ENCODE measurements around the gene AOAH.
A peak's percentile ranks its signal among the peaks of the same experiment; 100 is the strongest.

The AOAH gene

DNA sequence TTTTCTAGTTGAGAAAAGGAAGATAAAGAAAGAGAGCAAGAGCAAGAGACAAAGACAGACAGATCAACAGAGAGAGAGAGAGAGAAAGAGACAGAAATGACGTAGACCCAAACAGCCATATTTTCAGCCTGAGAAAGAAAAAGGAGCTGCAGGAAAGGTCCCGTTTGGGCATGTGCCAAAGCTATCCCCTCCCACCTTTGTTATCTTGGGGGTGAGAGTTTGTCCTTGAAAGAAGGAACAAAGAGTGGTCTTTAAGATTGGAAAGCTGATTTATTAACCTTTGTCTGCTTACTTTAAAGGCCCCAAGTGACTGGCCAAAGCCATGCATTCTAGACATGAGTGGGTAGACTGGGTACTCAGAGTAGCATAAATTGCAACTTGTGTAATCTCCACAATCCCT is 98.2 kb downstream of the AOAH start:
- no peak for DNase-seq

DNA sequence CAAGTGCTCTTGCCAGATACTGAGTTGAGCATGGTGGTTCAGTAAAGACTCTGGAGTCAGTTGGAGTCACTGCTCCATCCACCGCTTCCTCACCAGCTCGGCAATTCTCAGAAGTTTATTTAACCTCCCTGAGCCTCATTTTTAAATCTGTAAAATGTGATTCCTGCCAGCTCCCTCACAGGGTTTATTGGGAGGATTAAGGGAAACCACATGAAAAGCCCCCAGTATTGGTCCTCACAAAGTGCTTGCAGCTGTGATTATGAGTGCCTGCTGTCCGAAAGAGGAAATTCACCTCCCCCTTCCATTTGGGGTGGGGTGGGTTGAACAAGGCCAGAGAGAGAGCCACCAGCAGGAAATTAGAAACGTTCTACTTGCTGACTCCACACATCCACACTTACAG is 99.0 kb downstream of the AOAH start:
- DNase-seq: no peak

- DNase-seq: no peak
These were observed 101.0 kb downstream of the AOAH start for GRCh38 chr7:36623247-36623646.

DNA sequence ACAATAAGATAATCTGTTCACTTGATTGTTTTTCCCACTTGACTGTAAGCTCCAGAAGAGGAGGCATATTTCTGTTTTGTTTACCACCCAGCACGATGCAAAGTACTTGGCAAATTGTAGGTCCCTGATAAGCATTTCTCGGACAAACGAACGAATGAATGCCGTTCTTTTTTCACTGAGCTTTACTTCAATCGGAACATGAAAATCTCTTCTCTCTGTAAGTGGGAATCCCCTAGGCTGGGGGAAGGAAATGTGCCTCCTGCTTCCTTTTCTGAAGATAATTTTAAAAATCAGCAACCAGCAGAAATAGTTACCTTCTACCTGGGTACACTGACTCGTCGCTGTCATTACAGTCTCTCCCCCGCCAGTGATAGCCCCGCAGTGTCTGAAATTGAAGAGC is 102.9 kb downstream of the AOAH start:
- no peak for DNase-seq

- no peak for DNase-seq
These were observed 104.1 kb downstream of the AOAH start for GRCh38 chr7:36620166-36620708.

- no peak for DNase-seq
These were observed 106.9 kb downstream of the AOAH start for GRCh38 chr7:36617408-36617807.

- DNase-seq: no peak
These were observed 108.3 kb downstream of the AOAH start for GRCh38 chr7:36615852-36616540.

DNA sequence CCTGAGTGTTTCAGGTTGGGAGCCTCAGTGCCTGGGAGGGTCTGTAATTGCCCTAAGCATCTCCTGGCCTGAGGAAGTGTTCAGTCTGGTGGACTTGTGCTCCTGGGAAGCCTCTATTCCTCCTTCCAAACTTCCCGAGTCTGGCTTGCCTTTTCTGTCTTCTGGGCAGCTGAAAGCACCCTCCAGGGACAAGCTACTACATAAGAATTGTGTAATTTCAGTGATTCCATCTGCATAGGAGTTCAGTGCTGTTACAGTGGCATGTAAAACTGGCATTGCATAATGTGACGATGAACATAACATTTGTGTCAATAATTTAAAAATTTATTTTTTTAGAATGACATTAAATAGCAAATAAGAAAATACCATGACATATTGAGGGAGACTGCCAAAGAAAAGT is 109.3 kb downstream of the AOAH start:
- DNase-seq: no peak

DNA sequence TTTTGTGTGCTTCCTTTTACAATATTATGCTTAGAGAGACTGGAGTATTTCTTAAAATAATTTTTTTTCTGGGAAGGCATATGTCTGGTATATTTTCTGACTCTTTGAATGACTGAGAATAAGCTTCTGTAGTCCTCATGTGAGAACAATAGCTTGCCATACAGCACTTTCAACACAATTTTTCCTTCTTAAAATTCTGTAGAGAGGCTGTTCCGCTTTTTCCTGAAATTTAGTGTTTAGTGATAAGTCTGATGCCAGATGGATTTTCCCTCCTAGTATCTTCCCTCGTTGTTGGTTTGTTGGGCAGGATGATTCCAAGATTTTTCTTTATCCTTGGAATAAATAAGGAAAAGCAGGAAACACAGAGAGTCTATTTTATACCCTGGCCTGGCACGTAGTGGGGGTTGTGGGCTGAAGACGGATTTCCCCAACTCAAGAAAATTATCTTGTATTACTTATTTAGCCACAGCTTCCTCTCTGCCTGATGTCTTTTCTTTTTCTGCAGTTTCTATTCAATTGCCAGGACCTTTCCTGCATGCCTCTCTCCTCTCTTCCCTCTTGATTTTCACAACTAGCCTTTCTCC is 111.2 kb downstream of the AOAH start:
- DNase-seq: no peak

- no peak for DNase-seq
These were observed 112.6 kb downstream of the AOAH start for GRCh38 chr7:36611703-36612102.

DNA sequence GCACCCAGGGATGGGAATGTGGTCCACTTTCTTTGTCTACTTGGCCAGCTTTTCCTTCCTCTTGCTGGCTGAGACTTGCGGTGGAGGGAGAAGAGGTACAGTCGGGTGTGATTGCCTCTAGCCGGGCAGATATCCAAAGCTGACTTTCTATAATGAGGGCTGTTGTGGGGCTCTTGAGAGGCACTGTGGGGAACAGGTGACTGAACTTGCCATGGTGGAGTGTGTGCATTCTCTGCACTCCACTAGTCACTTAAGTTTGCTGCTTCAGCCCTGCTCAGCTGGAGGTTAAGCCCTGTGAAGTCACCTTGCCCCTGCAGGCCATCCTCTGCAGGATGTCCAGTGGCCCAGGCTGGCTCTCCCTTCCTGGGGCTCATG is 116.6 kb downstream of the AOAH start:
- DNase-seq: no peak

DNA sequence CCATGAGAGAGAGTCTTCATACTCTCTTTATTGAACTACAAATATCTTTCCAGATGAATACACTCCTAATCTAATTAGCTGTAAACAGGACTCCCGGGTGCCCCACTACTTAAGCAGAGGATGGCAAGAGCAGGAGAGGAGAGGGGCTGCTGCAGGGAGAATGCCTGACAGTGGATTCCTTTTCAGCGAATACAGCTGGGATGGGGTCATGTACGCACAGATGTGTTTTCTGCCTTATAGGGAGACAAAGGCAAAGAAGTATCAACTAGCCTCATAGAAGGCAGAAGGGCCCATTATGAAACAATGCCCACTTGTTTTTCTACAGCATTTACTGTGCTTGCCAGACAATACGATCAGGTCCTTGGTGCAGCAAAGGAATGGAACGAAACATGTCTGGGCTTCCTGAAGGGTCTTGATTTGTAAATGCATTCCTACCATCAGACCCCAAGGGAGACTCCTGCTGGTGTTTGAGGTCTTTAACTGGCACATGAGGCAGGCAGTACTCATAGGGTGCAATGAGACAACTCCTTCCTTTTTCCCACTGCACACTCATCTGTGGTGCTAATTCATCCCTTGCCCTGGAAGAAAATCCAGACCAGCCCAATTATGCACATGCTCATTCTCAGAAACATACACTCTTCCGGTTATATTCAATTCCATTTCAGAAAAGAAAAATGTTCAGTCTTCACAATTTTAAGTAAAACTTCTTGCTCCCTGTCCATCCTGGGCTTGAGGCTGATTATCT is 117.1 kb downstream of the AOAH start:
- DNase-seq: peak; percentile 9

GRCh38 chr7:36606153-36606975 is 117.9 kb downstream of the AOAH start:
- no peak for DNase-seq

- DNase-seq: no peak
These were observed 118.8 kb downstream of the AOAH start for GRCh38 chr7:36605261-36606051.

DNA sequence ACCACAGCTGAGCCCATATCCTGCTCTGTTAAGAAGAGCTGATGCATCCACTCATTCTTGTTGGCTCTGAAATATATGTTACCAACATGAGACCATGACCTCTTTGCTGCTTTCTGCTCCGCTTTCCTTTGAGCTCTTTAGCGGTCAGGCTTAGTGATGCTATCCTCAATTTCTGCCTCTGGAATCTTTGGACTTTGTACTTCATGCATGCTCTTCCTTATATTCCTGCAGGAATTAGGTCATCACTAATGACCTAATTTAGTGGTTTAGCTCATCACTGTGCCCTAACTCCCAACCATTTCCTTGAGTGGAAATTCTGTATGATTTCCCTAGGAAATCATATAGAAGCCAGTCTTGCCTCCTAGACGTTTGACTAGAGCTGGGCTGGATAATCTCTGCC is 119.5 kb downstream of the AOAH start:
- no peak for DNase-seq

GRCh38 chr7:36602934-36603887 is 121.1 kb downstream of the AOAH start:
- no peak for DNase-seq

GRCh38 chr7:36602511-36602910 is 121.8 kb downstream of the AOAH start:
- no peak for DNase-seq

DNA sequence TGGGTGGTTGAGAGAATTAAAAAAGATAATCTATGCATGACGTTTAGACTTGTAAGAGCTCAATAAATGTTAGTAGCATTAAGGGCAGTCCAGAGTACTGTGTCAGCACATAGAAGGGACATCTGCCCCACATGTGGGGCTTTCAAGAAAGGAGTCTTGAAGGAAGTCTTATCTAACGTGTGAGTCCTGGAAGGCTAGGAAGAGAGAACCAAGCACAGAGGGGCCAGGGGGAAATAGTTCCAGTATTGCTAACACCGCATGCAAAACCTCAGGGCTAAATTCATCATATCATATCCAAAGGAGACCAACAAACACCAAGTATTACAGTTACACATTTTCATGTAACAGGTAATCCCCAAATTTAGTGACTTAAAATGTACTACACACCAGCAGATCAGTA is 122.7 kb downstream of the AOAH start:
- no peak for DNase-seq

DNA sequence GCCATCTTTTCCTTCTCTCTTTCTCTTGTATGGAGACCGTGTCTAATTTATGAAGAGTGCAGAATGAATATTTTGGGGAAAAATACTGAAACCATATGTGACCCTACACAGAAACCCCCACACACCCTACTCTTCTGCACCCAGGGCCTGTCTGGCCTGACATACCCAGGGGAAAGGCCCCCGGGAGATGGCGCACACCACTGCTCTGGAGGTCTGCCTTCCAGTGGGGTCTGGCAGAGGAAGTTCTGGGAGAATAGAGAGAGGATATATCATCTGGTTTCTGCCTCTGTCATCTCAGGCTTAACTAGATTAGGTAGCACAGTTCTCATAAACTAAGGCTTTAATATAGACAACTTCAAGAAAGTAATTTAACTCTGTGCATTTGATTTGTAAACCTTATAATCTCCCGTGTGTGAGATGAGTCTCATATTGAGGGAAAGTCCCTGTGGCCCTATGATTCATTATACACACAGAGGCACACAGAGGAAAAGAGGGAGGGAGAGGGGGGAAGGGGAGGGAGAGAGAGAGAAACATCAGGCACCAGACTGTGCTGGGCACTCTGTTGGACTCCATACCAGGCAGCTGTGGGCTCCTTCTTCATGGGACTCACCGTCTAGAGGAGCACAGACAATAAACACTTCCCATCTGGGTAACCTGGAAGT is 123.3 kb downstream of the AOAH start:
- no peak for DNase-seq

GRCh38 chr7:36600314-36600682 is 124.0 kb downstream of the AOAH start:
- no peak for DNase-seq
